ENCODE measurements around the gene TBX3. TPM values are rescaled to one million over a fixed set of nuclear protein-coding genes. Genes with fewer than 3 reads are reported as not detected.

Gene TBX3
- total RNA-seq, 1 experiment from 2014 or later = 1.4 TPM

- no peak for TF ChIP-seq CTCF (IDR thresholded peaks at IDR 0.05; ENCODE audit: unreplicated experiment)
- intact Hi-C loops (cut with micrococcal nuclease; ENCODE audit: unreplicated experiment) = no loop called here
- H3K4me1 Mint-ChIP-seq (ENCODE audit: low read depth, unreplicated experiment) = peaks cover 6% of the 10 kb centered on the region
- H3K4me3 Mint-ChIP-seq (ENCODE audit: low read depth, unreplicated experiment) = no peak overlapping the region
- no peaks in the 10 kb centered on the region for H3K9me3 Mint-ChIP-seq (ENCODE audit: low read depth, unreplicated experiment)
- CTCF ChIA-PET = no interaction called here
- no peak for DNase-seq
- no peak overlapping the region for H3K27ac Mint-ChIP-seq (ENCODE audit: unreplicated experiment)
- H3K36me3 Mint-ChIP-seq (ENCODE audit: insufficient read depth, unreplicated experiment) = no peaks in the 10 kb centered on the region
- BruUV-seq (replicated peaks) = no TSS peak
- peaks cover 22% of the 10 kb centered on the region for H3K27me3 Mint-ChIP-seq (ENCODE audit: unreplicated experiment)
Observed at GRCh38 chr12:114672817-114673168, 11.2 kb downstream of the TBX3 start.

GRCh38 chr12:114671443-114672411, 12.2 kb downstream of the TBX3 start:
- Mint-ChIP-seq H3K4me3 (ENCODE audit: low read depth, unreplicated experiment) (no peak overlapping the region), H3K27ac (ENCODE audit: unreplicated experiment) (no peak overlapping the region), H3K9me3 (ENCODE audit: low read depth, unreplicated experiment) (no peaks in the 10 kb centered on the region), H3K36me3 (ENCODE audit: insufficient read depth, unreplicated experiment) (no peaks in the 10 kb centered on the region), H3K4me1 (ENCODE audit: low read depth, unreplicated experiment) (peaks cover 10% of the 10 kb centered on the region), H3K27me3 (ENCODE audit: unreplicated experiment) (peaks cover 23% of the 10 kb centered on the region)
- intact Hi-C loops (cut with micrococcal nuclease; ENCODE audit: unreplicated experiment) = no loop called here
- TF ChIP-seq CTCF (IDR thresholded peaks at IDR 0.05; ENCODE audit: unreplicated experiment) = no peak
- no TSS peak for BruUV-seq (replicated peaks)
- CTCF ChIA-PET = no interaction called here
- DNase-seq = no peak

GRCh38 chr12:114671066-114671442, 12.9 kb downstream of the TBX3 start:
- CTCF ChIA-PET = no interaction called here
- peaks cover 20% of the 10 kb centered on the region for H3K27me3 Mint-ChIP-seq (ENCODE audit: unreplicated experiment)
- peaks cover 10% of the 10 kb centered on the region for H3K4me1 Mint-ChIP-seq (ENCODE audit: low read depth, unreplicated experiment)
- intact Hi-C loops (cut with micrococcal nuclease; ENCODE audit: unreplicated experiment) = no loop called here
- BruUV-seq (replicated peaks) = no TSS peak
- H3K4me3 Mint-ChIP-seq (ENCODE audit: low read depth, unreplicated experiment) = no peak overlapping the region
- no peak for TF ChIP-seq CTCF (IDR thresholded peaks at IDR 0.05; ENCODE audit: unreplicated experiment)
- no peak overlapping the region for H3K27ac Mint-ChIP-seq (ENCODE audit: unreplicated experiment)
- DNase-seq = no peak
- H3K36me3 Mint-ChIP-seq (ENCODE audit: insufficient read depth, unreplicated experiment) = no peaks in the 10 kb centered on the region
- no peaks in the 10 kb centered on the region for H3K9me3 Mint-ChIP-seq (ENCODE audit: low read depth, unreplicated experiment)

GRCh38 chr12:114670291-114670980, 13.5 kb downstream of the TBX3 start:
- CTCF ChIA-PET = interaction anchor here (0.6 kb wide), 1 partner anchor 9 kb away, joined by 4 read pairs; no protein-coding TSS in a partner anchor
- no peak overlapping the region for H3K27ac Mint-ChIP-seq (ENCODE audit: unreplicated experiment)
- H3K9me3 Mint-ChIP-seq (ENCODE audit: low read depth, unreplicated experiment) = no peaks in the 10 kb centered on the region
- DNase-seq = no peak
- H3K4me1 Mint-ChIP-seq (ENCODE audit: low read depth, unreplicated experiment) = peaks cover 10% of the 10 kb centered on the region
- H3K36me3 Mint-ChIP-seq (ENCODE audit: insufficient read depth, unreplicated experiment) = no peaks in the 10 kb centered on the region
- intact Hi-C loops (cut with micrococcal nuclease; ENCODE audit: unreplicated experiment) = no loop called here
- H3K27me3 Mint-ChIP-seq (ENCODE audit: unreplicated experiment) = peaks cover 14% of the 10 kb centered on the region
- no peak overlapping the region for H3K4me3 Mint-ChIP-seq (ENCODE audit: low read depth, unreplicated experiment)
- no peak for TF ChIP-seq CTCF (IDR thresholded peaks at IDR 0.05; ENCODE audit: unreplicated experiment)
- no TSS peak for BruUV-seq (replicated peaks)

Data from Calu3 (cell line).